GM10266 (cell line): ENCODE data around the gene EDIL3.

Experiments used
- DNase-seq: peaks from one replicate; pipeline ENCODE4 v3.0.0; 2012; ENCODE audit errors: extremely low spot score
- TF ChIP-seq, protein P1 (sequence below): IDR thresholded peaks from 2 replicates; pipeline ENCODE4 v1.5.1; 2012; ENCODE audit warnings: mild to moderate bottlenecking, low read depth; ENCODE audit not compliant: control insufficient read depth, insufficient read depth; ENCODE audit errors: missing control alignments

The EDIL3 gene

DNA sequence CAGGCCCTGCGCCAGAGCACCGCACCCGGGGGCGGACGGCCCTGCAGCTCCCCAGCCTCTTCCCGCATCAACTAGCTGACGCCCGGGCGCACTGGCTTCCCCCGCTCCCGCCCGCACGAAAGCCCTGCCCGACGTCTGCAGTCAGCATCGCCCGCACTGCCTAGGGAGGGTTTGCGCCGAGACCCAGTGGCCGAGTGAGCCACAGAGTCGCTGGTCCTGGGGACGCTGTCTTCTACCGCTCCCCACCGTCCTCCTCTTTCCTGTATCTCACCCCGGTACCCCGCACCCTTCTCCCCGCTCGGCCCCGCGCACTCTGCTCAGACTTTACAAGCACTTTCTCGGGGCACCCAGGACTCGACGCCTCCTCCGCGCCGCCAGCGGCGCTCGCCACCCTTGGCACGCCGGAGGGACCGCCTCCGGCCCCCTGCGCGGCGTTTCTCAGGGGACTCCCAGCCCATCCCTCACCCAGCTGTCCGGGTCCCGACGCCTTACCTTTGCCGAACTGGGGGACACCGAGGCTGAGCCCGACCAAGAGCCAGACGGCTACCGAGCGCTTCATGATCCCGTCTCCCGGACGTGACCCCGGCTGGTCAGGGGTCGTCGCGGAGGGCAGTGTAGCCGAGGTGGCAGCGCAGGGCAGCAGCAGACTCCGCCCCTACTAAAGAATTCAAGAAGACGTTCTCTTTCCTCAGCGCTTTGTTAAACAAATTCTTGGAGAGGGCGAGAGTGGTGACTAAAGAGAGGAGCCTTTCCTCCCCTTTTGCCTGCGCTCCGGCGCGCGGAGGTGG, 670 bp downstream of the EDIL3 start:
- no peak for DNase-seq

DNA sequence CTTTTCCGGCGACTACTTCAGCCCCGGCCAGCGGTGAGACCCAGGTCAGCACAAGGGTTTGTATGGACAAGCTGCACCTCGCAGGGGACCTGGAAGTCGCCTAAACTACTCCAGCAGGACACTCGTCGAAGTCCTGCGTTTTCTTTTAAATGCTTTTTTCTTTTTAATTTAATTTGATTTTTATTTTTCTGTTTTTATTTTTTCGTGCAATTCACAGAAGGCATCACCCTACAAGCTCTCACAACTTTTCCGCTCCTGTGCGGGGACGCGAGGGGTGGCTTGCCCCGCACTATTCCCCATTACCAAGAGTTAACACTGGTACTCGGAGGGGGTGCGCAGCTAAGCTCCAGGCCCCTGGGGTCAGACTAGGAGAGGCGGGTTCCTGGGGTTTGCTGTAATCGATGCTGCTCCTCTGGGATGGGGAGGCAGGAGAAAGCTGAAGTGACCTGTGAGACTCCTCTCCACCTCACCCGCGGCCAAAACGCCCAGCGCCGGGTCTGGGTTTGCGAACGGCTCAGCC, 1.3 kb downstream of the EDIL3 start:
- DNase-seq = no peak
- TF ChIP-seq, protein P1, sequence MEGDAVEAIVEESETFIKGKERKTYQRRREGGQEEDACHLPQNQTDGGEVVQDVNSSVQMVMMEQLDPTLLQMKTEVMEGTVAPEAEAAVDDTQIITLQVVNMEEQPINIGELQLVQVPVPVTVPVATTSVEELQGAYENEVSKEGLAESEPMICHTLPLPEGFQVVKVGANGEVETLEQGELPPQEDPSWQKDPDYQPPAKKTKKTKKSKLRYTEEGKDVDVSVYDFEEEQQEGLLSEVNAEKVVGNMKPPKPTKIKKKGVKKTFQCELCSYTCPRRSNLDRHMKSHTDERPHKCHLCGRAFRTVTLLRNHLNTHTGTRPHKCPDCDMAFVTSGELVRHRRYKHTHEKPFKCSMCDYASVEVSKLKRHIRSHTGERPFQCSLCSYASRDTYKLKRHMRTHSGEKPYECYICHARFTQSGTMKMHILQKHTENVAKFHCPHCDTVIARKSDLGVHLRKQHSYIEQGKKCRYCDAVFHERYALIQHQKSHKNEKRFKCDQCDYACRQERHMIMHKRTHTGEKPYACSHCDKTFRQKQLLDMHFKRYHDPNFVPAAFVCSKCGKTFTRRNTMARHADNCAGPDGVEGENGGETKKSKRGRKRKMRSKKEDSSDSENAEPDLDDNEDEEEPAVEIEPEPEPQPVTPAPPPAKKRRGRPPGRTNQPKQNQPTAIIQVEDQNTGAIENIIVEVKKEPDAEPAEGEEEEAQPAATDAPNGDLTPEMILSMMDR = no peak

More for the DNA sequence above, 670 bp downstream of the EDIL3 start:
- TF ChIP-seq, protein P1 = no peak

DNA sequence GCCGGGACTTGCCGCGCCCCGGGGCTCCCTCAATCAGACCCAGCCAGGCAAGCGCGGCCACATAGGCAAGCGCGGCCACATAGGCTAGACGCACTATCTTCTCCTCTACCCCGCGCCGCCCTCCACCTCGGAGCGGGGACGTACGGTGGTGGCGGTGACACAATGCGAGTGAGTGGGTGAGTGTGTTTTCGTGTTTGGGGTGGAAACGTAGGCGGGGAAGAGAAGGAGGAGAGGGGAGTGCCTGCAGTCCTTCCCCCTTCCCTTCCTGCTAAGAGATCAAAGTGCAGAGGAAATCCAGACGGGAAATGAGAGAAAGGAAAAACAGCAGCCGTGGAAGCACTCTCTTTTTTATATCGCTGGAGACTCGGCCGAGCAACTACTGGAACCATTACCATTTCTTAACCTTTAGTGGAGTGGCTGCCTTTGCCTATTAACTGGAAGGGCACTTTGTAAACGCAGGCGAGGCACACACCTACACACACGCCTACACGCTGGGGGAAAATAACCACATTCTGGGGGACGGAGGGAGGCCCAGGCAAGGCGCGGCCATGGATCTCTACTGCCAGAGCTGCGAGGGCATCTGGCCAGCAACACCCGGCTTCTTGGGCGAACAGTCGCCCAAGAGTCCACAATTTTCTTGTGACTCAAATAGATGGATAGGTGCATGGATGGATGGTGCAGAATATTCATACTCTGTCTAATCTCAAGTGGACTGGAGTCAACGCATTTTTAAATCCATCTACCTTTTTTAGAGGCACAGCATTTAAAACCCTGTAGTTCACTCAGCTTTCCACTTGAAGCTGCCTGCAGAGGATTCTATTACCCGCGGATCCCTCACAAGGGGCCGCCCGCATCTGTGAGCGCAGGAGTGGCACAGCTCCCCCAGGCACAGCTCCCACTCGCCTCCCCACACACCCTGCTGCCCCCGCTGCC, 2.1 kb downstream of the EDIL3 start:
- DNase-seq = no peak

DNA sequence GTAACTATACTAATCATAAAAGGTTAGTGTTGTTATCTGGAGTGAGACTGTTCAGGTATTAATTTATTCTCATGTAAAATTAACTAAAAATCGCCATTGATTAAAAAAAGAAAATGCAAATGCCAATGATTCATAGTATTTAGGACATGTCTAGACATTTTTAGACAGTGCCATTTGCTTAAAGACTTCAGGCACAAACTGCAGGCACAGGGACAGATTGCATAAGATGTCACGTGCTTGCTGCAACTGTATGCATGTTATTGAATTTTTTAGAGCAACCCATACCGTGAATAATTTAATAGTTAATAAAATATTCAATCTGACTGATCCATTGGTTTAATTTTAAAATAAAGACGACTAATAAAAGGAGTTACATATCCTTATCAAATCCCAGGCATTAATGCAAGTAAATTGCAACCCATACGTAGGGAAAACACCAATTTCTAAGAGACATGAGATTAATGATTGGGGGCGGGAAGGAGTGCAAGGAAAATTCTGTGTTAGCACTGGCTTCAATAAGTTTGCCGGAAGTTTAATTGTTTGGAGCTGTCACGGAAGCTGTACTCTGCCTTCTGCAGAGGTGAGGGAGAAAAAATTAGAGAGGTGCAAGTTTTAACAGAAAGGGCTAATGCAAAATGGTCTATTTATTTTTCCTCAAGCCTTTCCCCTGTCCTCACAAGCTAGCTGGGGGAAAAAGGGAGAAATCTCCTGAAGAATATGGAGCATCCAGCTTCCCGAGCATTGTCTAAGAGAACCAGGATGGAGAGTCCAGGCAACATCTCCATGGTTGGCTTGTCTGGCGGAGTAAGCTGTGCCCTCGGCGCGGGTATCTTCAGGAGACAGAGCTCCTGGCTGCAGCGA, 2.9 kb downstream of the EDIL3 start:
- TF ChIP-seq, protein P1 = no peak
- DNase-seq = no peak

More for the DNA sequence above, 2.1 kb downstream of the EDIL3 start:
- TF ChIP-seq, protein P1 = no peak

DNA sequence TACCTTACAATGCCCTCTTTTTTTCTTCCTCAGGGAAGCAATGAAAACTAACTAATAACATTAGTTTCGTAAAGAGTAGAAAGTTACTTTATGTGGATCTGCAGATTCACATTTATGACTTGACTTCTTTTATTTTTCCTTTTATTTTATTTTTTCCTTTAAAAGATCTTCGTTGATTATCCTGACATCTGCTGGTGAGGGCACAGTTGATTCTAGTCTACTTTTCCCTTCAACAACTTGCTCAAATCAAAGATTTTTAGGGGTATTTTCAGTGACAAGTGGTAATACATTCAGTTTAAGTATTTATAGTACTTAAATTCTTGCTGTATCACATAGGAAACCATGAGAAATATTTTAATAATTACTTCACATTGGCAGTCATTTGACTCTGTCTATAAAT, 4.9 kb downstream of the EDIL3 start:
- TF ChIP-seq, protein P1 = no peak
- DNase-seq = no peak

DNA sequence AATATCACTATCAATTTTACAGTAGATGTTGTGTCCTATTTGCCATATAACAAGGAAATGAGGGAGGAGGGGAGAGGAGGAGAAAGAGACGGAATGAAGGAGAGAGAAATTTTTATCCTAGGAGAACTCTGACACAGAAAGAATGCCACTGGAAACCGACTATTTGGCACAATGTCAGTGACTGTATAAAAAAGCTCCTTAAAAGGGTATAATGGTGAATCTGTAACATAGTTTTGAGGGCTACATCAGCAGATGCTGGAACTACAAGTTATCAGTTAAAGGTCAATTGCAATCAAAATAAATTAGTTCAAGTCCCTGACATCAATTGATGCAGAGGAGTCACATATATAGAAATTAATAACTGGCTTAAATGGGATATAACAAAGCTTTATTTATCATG, 5.7 kb downstream of the EDIL3 start:
- no peak for DNase-seq

More for the DNA sequence above, 5.7 kb downstream of the EDIL3 start:
- TF ChIP-seq, protein P1 = no peak
